ENCODE measurements around the gene CCR7.

CCR7 gene

GRCh38 chr17:40525294-40525693 lies 40.0 kb downstream of the CCR7 start:
- Mint-ChIP-seq H3K4me3 (no peak overlapping the region), H3K36me3 (peaks cover 75% of the 10 kb centered on the region), H3K9me3 (peaks cover 37% of the 10 kb centered on the region), H3K4me1 (peaks cover 86% of the 10 kb centered on the region), H3K27ac (no peak overlapping the region), H3K27me3 (no peaks in the 10 kb centered on the region)
- no peak for DNase-seq
- CTCF ChIA-PET, result interaction anchor here (1.0 to 5.0 kb wide), 2 partner anchors 35 to 49 kb away, joined by 3 to 16 read pairs; no protein-coding TSS in a partner anchor

- Mint-ChIP-seq H3K36me3 (peaks cover 79% of the 10 kb centered on the region), H3K4me3 (no peak overlapping the region), H3K9me3 (peaks cover 37% of the 10 kb centered on the region), H3K27me3 (no peaks in the 10 kb centered on the region), H3K4me1 (peaks cover 87% of the 10 kb centered on the region), H3K27ac (no peak overlapping the region)
- DNase-seq, result no peak
- CTCF ChIA-PET, result interaction anchor here (1.0 to 5.0 kb wide), 2 partner anchors 9 to 48 kb away, joined by 3 to 16 read pairs; no protein-coding TSS in a partner anchor
Observed at GRCh38 chr17:40524243-40524965, 40.9 kb downstream of the CCR7 start.

DNA sequence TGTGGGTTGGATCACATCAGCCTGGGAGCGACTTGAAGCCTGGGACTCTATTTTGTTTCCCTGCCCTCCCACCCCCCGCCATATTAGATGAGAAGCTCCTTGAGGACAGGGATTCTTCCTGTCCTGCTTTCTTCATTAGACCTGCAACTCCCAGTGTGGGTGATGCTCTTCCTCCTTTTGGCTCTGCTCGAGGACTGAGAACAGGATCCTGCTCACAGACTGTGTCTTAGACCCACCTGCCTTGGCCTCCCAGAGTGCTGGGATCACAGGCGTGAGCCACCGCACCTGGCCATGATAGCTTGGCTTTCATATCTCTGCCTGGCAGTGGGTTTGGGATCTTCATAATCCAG lies 42.3 kb downstream of the CCR7 start:
- Mint-ChIP-seq H3K36me3 (peaks cover 90% of the 10 kb centered on the region), H3K27me3 (no peaks in the 10 kb centered on the region), H3K4me3 (no peak overlapping the region), H3K27ac (peak overlapping the region; percentile 43), H3K9me3 (peaks cover 37% of the 10 kb centered on the region), H3K4me1 (peaks cover 87% of the 10 kb centered on the region)
- no peak for DNase-seq
- CTCF ChIA-PET, result interaction anchor here (1.5 kb wide), 1 partner anchor 47 kb away, joined by 4 read pairs; no protein-coding TSS in a partner anchor

DNA sequence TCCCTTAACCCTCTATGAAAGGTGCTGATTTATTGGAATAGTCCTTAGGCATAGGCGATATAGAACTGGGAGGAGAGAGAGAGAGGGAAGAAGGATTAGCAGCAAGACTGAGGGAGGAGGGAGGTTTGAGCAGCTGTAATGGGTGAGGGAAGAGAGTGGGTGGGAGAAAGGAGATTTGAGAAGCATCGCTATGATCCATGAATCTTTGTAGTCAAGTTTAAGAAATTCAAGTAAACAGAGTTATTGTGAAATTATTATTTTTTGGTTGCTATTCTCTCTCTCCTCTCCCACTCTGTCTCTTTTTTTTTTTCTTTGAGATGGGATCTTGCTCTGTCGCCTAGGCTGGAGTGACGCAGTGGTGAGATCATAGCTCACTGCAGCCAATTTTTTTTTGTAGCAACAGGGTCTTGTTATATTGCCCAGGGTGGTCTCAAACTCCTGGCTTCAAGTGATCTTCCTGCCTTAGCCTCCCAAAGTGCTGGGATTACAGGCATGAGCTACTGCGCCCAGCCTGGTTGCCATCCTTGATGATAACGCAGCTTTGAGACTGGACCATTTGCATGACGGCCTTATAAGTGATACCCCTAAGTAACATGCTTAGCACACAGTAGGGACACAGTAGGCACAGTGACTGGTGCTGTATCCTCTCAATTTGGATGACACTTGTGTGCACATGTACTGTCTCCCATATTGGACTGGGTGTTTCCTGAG lies 42.9 kb downstream of the CCR7 start:
- no peaks in the 10 kb centered on the region for H3K27me3 Mint-ChIP-seq
- no peak overlapping the region for H3K27ac Mint-ChIP-seq
- peaks cover 88% of the 10 kb centered on the region for H3K36me3 Mint-ChIP-seq
- peaks cover 85% of the 10 kb centered on the region for H3K4me1 Mint-ChIP-seq
- DNase-seq, result no peak
- no peak overlapping the region for H3K4me3 Mint-ChIP-seq
- CTCF ChIA-PET, result interaction anchor here (1.5 kb wide), 1 partner anchor 46 kb away, joined by 4 read pairs; no protein-coding TSS in a partner anchor
- H3K9me3 Mint-ChIP-seq, result peaks cover 37% of the 10 kb centered on the region

DNA sequence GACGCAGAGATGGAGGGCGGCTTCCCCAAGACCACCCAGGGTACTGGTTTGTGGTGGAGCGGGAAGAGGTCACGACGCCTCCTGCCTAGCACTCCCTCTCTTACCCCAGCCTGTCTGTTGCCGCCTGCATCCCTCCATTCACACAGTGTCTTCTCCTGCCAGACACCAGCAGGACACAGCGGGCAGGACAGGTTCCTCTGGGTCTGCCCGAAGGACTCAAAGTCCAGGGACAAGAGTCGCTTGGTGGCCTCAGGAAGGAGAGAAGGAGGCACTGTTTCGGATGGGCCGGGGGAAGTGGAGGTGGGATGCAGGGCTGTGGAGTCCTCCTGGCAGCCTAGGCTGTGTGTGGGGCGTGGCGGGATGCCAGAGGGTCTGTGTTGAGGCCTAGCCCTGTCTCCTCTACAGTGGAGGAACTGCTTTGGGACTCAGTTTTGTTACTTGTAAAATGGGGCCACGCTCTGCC lies 44.2 kb downstream of the CCR7 start:
- DNase-seq, result no peak
- H3K27me3 Mint-ChIP-seq, result no peaks in the 10 kb centered on the region
- H3K4me1 Mint-ChIP-seq, result peaks cover 89% of the 10 kb centered on the region
- H3K9me3 Mint-ChIP-seq, result peaks cover 34% of the 10 kb centered on the region
- H3K4me3 Mint-ChIP-seq, result no peak overlapping the region
- CTCF ChIA-PET, result interaction anchor here (1.7 to 4.5 kb wide), 2 partner anchors 10 to 42 kb away, joined by 5 to 79 read pairs; no protein-coding TSS in a partner anchor
- H3K27ac Mint-ChIP-seq, result no peak overlapping the region
- peaks cover 78% of the 10 kb centered on the region for H3K36me3 Mint-ChIP-seq

DNA sequence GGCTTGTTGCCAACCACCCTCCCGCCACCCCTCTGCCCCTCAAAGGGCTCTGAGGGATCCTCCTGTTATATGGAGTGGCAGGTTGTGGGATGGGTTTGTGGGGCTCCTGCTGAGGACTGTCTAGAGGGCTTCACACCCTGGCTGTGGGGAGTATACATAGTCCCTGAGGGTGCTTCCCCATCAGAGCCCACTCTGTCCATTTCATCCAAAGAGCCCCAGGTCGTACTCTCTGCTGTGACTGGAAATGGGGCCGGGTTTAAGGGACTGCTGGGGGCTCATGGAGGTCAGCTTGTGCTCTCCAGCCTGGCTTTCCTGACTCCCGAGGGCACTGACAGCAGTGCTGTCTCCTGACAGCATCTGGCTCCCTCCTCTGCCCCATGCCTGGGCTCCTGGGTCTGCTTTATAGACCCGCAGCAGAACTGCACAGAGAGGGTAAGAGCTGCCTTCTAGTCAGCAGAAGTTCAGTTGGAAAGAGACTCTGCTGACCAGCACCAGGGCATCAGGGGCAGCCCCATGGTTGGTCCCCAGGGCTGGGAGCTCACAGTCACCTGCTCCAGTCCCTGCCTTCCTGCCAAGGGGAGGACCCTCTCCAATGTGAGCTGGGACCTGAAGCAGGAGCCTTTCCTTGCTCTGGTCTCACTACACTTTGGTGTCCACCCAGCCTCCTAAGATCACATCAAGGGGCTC lies 46.0 kb downstream of the CCR7 start:
- peaks cover 16% of the 10 kb centered on the region for H3K9me3 Mint-ChIP-seq
- H3K27me3 Mint-ChIP-seq, result no peaks in the 10 kb centered on the region
- H3K36me3 Mint-ChIP-seq, result peaks cover 65% of the 10 kb centered on the region
- H3K27ac Mint-ChIP-seq, result peak overlapping the region; percentile 94
- peak overlapping the region; percentile 81 for H3K4me3 Mint-ChIP-seq
- peaks cover 93% of the 10 kb centered on the region for H3K4me1 Mint-ChIP-seq
- CTCF ChIA-PET, result interaction anchor here (1.7 to 4.5 kb wide), 2 partner anchors 12 to 40 kb away, joined by 5 to 79 read pairs; no protein-coding TSS in a partner anchor
- DNase-seq, result no peak

DNA sequence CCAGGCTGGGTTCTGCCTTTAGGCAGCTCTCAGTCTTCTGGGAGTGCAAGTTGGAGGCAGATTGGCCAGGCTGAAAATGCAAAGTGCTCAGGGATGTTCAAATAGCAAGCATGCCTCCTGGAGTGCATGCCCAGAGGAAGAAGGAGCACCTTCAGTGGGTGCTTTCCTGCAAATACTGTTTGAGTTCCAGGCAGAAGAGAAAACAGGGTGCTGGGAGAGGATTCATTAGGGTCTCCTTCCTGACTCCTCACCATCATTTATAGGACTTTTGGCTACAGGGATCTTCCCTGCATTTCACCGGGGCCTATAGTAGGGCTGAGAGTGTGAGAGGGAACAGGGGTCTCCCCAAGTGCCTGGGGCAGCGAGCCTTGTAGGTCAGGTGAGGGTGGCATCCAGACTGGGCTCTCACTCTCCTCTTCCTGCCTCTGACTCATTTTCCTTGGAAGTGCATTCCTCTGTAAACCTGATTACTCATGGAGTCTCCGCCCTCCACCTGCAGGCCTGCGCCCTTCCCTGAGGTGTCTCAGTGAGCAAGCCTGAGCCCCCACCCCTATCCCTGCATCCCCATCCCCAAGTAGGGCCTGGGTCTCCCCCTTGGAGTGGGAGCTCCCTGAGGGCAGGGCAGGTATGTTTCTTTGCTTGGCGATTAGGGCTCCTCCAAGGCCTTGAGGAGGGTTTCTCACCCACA lies 46.7 kb downstream of the CCR7 start:
- H3K27me3 Mint-ChIP-seq, result no peaks in the 10 kb centered on the region
- peaks cover 11% of the 10 kb centered on the region for H3K9me3 Mint-ChIP-seq
- CTCF ChIA-PET, result interaction anchor here (0.6 to 4.5 kb wide), 6 partner anchors 12 to 101 kb away, joined by 3 to 79 read pairs (median 6); partner anchors contain the start of gene TOP2A
- peaks cover 96% of the 10 kb centered on the region for H3K4me1 Mint-ChIP-seq
- H3K36me3 Mint-ChIP-seq, result peaks cover 59% of the 10 kb centered on the region
- H3K27ac Mint-ChIP-seq, result peak overlapping the region; percentile 94
- H3K4me3 Mint-ChIP-seq, result peak overlapping the region; percentile 81
- no peak for DNase-seq

GRCh38 chr17:40517981-40518380 lies 47.3 kb downstream of the CCR7 start:
- Mint-ChIP-seq H3K4me3 (peak overlapping the region; percentile 81), H3K36me3 (peaks cover 53% of the 10 kb centered on the region), H3K4me1 (peaks cover 96% of the 10 kb centered on the region), H3K27ac (peak overlapping the region; percentile 94), H3K27me3 (no peaks in the 10 kb centered on the region), H3K9me3 (peaks cover 6% of the 10 kb centered on the region)
- CTCF ChIA-PET, result interaction anchor here (0.6 to 4.5 kb wide), 9 partner anchors 13 to 100 kb away, joined by 3 to 79 read pairs (median 6); partner anchors contain the start of genes IGFBP4 and TOP2A
- no peak for DNase-seq

- peaks cover 46% of the 10 kb centered on the region for H3K36me3 Mint-ChIP-seq
- peaks cover 5% of the 10 kb centered on the region for H3K9me3 Mint-ChIP-seq
- DNase-seq, result no peak
- CTCF ChIA-PET, result interaction anchor here (0.9 to 4.5 kb wide), 8 partner anchors 14 to 155 kb away, joined by 3 to 79 read pairs (median 6); partner anchors contain the start of gene IGFBP4
- peak overlapping the region; percentile 94 for H3K27ac Mint-ChIP-seq
- H3K27me3 Mint-ChIP-seq, result no peaks in the 10 kb centered on the region
- H3K4me3 Mint-ChIP-seq, result peak overlapping the region; percentile 81
- peaks cover 89% of the 10 kb centered on the region for H3K4me1 Mint-ChIP-seq
Observed at GRCh38 chr17:40517286-40517662, 48.0 kb downstream of the CCR7 start.

DNA sequence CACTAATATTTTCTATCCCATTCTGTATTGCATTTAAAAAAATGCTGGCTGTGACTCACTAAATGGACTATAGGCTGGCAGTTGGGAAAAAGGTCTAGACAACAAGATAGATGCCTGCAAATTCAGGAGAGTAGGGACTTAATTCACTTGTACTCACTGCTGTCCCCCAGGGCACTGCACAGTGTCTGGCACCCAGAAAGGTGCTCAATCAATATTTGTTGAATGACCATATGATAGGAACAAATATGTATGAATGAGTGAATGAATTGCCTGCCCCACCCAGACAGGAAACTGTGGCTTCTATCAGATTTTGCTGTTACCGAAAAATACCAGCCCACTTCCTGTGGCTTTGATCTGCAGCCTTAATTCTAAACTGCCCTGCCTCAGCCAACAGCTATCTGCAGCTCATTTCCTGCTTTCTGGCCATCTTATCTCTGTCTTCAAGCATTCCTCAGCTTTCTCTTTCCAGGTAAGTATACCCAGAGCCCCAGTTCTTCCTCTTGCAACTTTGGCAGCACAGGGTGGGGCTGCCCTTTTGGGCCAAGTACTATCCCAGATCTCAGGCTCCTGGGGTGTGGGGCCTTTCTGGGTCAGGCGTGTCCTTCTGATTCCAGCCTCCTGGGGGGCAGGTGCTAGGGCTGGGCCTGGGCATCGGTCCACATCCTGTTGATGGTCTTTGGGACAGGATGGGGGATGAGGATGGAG lies 48.5 kb downstream of the CCR7 start:
- CTCF ChIA-PET, result interaction anchor here (1.2 to 4.5 kb wide), 7 partner anchors 14 to 154 kb away, joined by 3 to 79 read pairs (median 7); partner anchors contain the start of gene IGFBP4
- Mint-ChIP-seq H3K4me3 (peak overlapping the region; percentile 81), H3K27me3 (no peaks in the 10 kb centered on the region), H3K9me3 (peaks cover under 1% of the 10 kb centered on the region), H3K4me1 (peaks cover 84% of the 10 kb centered on the region), H3K27ac (peak overlapping the region; percentile 94), H3K36me3 (peaks cover 40% of the 10 kb centered on the region)
- peak; percentile 86 for DNase-seq

DNA sequence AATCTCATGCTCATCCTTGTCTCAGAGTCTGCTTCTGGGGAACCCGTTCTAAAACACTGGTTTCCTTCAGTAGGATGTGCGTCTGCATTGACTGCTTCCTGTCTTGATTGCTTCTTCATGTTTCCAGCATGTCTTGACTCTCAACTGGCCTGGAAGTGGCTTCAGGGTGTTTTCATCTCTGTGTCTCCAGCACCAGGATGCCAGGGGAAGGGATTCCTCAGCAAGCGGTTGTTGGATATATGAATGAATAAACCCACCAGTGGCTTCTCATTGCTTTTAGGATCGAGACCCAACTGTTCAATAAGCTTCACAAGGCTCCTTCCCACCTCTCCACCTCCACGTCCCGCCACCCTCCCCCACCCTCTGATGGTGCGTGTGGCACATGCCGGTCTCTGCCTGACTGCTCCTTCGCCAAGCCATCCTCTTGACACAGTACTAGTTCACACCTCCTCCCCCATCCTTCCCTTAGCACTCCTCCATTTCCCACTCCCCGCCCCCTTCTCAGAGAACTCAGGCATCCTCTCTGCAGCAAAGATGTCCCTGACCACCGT lies 49.7 kb downstream of the CCR7 start:
- Mint-ChIP-seq H3K27ac (peak overlapping the region; percentile 94), H3K4me1 (peaks cover 77% of the 10 kb centered on the region), H3K4me3 (peak overlapping the region; percentile 44), H3K27me3 (no peaks in the 10 kb centered on the region), H3K9me3 (no peaks in the 10 kb centered on the region), H3K36me3 (peaks cover 31% of the 10 kb centered on the region)
- peak; percentile 62 for DNase-seq
- CTCF ChIA-PET, result interaction anchor here (1.6 kb wide), 1 partner anchor 71 kb away, joined by 3 read pairs; no protein-coding TSS in a partner anchor

- no peaks in the 10 kb centered on the region for H3K27me3 Mint-ChIP-seq
- peak overlapping the region; percentile 94 for H3K27ac Mint-ChIP-seq
- H3K36me3 Mint-ChIP-seq, result peaks cover 26% of the 10 kb centered on the region
- DNase-seq, result no peak
- CTCF ChIA-PET, result no interaction called here
- H3K9me3 Mint-ChIP-seq, result no peaks in the 10 kb centered on the region
- peaks cover 72% of the 10 kb centered on the region for H3K4me1 Mint-ChIP-seq
- no peak overlapping the region for H3K4me3 Mint-ChIP-seq
Observed at GRCh38 chr17:40515011-40515410, 50.3 kb downstream of the CCR7 start.

All from activated naive CD4-positive, alpha-beta T cell treated with anti-CD3 and anti-CD28 coated beads, Interleukin-2, amount 10 ng/mL, durations not matched to agents 7 days and 5 days (primary cell).